ENCODE measurements around the gene TMEM17.

The TMEM17 gene, protein sequence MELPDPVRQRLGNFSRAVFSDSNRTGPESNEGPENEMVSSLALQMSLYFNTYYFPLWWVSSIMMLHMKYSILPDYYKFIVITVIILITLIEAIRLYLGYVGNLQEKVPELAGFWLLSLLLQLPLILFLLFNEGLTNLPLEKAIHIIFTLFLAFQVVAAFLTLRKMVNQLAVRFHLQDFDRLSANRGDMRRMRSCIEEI

GRCh38 chr2:62505750-62506420, at the start of gene TMEM17:
Gene TMEM17 (minus strand): TSS chr2:62506195. CDS start chr2:62506129, 66 bp downstream.
- TF ChIP-seq, protein P1, sequence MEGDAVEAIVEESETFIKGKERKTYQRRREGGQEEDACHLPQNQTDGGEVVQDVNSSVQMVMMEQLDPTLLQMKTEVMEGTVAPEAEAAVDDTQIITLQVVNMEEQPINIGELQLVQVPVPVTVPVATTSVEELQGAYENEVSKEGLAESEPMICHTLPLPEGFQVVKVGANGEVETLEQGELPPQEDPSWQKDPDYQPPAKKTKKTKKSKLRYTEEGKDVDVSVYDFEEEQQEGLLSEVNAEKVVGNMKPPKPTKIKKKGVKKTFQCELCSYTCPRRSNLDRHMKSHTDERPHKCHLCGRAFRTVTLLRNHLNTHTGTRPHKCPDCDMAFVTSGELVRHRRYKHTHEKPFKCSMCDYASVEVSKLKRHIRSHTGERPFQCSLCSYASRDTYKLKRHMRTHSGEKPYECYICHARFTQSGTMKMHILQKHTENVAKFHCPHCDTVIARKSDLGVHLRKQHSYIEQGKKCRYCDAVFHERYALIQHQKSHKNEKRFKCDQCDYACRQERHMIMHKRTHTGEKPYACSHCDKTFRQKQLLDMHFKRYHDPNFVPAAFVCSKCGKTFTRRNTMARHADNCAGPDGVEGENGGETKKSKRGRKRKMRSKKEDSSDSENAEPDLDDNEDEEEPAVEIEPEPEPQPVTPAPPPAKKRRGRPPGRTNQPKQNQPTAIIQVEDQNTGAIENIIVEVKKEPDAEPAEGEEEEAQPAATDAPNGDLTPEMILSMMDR (IDR thresholded peaks at IDR 0.05; ENCODE audit: low read depth, low read length) = no peak
- DNase-seq (ENCODE audit: extremely low read depth, low read depth) = peak; percentile 81

DNA sequence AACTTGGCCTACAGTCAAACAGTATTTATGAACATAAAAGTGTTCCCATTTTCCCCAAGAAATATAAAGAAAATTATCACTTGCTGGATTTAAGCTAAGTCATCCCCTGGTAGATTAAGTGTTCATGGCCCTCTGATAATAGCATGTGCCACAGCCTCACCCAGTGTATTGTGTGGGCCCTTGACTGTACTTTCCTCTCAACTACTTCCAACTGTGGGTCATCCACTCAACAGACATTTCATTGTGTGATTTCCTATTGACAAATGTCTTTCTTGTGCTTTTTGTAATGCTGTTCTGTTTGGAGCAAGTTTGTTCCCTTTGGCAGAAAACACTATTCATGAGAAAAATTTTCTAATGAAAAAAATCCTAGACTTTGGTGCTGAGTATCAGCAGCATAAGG, 48.4 kb upstream of the TMEM17 start:
- TF ChIP-seq, protein P1 (IDR thresholded peaks at IDR 0.05; ENCODE audit: low read depth, low read length) = no peak
- no peak for DNase-seq (ENCODE audit: extremely low read depth, low read depth)

GRCh38 chr2:62550461-62550860, 44.5 kb upstream of the TMEM17 start:
- DNase-seq (ENCODE audit: extremely low read depth, low read depth) = no peak
- TF ChIP-seq, protein P1 (IDR thresholded peaks at IDR 0.05; ENCODE audit: low read depth, low read length) = no peak

DNA sequence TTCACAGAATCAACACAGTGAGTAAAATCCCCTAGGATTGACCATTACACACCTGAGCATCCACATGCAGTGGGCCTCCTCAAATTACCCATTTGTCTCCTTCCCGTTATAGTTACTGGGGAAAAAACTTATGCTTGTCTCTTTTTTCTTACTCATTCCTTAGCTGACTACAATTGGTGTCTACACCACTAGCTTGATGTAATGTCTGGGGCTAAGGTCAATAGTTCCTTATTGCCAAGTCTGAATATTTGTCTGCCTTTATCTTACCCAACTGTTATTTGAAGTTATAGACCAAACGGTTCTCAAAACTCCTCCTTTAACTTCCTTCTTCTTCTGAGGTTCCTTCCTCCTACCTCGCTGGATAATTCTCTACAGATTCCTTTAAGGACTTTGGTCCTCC, 41.9 kb upstream of the TMEM17 start:
- TF ChIP-seq, protein P1 (IDR thresholded peaks at IDR 0.05; ENCODE audit: low read depth, low read length) = no peak
- no peak for DNase-seq (ENCODE audit: extremely low read depth, low read depth)

GRCh38 chr2:62545261-62545660, 39.3 kb upstream of the TMEM17 start:
- TF ChIP-seq, protein P1 (IDR thresholded peaks at IDR 0.05; ENCODE audit: low read depth, low read length) = no peak
- DNase-seq (ENCODE audit: extremely low read depth, low read depth) = no peak

GRCh38 chr2:62540408-62541168, 34.6 kb upstream of the TMEM17 start:
- TF ChIP-seq, protein P1 (IDR thresholded peaks at IDR 0.05; ENCODE audit: low read depth, low read length) = no peak
- DNase-seq (ENCODE audit: extremely low read depth, low read depth) = no peak

Measured in AG09319 (cell line).